AG09309 (cell line): ENCODE data around the gene MAST4.

Source experiments
- DNase-seq: peaks from one replicate; pipeline ENCODE4 v3.0.0-alpha.2; 2010; ENCODE audit warnings: low read depth
- H3K4me3 ChIP-seq: 2 replicates; pipeline ENCODE4 v1.5.1; 2011; ENCODE audit warnings: mild to moderate bottlenecking, low read depth, low read length, moderate library complexity; ENCODE audit not compliant: control insufficient read depth
- TF ChIP-seq, protein P1 (sequence below): IDR thresholded peaks from 2 replicates; pipeline ENCODE4 v1.5.1; 2011; ENCODE audit warnings: mild to moderate bottlenecking, low read depth, low read length, inconsistent platforms; ENCODE audit not compliant: insufficient read depth, control insufficient read depth; ENCODE audit errors: missing control alignments

MAST4 gene

DNA sequence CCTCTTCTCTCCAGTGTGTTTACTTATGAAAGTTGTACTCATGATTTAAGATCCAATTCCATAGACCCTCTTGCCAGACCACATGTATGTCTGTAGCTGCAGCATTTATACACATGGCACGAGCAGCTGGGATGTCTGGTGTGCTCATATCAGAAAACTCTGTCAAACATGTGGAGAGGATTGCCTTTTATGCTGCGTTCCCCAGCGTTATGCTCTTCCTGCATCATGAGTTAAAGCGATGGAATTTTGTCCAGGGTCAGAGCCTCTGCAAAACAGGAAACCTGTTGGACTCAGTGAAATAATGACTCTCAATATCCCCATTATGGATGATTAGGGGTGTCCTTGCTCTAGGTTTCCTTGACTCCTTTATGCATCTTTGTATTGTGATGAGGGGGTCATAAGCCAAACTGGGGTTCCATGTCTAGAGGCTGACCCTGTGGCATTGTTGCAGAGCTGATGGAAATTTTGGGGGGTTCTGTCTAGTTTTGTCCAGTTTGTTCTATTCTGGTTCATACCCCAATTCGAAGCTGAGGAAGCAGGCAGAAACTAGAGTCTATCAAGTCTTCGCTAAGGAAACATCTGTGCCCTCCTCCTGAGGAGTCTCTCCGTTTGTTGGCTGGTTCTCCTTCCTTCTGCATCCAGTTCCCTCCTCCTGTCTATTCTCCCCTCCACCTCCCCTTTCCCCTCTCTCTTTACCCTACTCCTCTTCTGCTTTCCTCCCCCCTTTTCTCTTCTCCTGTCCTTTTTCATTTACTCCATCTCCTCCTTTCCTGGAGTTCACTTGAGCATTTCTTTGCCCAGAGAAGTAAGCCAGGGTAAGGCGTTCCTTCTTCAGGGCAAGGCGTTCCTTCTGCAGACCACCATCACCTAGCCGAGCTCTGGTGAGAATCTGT lies 252.8 kb downstream of the MAST4 start:
- TF ChIP-seq, protein P1, sequence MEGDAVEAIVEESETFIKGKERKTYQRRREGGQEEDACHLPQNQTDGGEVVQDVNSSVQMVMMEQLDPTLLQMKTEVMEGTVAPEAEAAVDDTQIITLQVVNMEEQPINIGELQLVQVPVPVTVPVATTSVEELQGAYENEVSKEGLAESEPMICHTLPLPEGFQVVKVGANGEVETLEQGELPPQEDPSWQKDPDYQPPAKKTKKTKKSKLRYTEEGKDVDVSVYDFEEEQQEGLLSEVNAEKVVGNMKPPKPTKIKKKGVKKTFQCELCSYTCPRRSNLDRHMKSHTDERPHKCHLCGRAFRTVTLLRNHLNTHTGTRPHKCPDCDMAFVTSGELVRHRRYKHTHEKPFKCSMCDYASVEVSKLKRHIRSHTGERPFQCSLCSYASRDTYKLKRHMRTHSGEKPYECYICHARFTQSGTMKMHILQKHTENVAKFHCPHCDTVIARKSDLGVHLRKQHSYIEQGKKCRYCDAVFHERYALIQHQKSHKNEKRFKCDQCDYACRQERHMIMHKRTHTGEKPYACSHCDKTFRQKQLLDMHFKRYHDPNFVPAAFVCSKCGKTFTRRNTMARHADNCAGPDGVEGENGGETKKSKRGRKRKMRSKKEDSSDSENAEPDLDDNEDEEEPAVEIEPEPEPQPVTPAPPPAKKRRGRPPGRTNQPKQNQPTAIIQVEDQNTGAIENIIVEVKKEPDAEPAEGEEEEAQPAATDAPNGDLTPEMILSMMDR = no peak
- DNase-seq = no peak
- no peak overlapping the region for H3K4me3 ChIP-seq

DNA sequence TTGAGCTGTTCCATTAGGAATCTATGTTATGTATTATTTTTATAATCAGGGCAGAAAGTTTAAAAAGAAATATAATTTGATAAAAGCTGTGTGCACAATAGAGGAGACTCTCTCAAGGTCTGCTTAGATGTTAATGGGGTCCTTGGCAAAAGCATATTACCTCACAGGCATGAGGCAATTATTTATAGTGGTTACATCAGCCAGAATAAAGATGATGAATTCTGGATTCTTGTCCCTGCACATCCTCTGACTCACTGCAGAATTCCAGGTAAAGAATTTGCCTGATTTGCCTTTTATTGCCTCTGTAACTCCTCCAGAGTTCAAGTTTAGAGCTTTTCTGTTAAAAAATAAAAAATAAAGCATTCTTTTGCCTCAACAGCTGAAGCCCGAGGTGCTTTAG lies 253.6 kb downstream of the MAST4 start:
- TF ChIP-seq, protein P1 = no peak
- peak; percentile 20 for DNase-seq
- no peak overlapping the region for H3K4me3 ChIP-seq

DNA sequence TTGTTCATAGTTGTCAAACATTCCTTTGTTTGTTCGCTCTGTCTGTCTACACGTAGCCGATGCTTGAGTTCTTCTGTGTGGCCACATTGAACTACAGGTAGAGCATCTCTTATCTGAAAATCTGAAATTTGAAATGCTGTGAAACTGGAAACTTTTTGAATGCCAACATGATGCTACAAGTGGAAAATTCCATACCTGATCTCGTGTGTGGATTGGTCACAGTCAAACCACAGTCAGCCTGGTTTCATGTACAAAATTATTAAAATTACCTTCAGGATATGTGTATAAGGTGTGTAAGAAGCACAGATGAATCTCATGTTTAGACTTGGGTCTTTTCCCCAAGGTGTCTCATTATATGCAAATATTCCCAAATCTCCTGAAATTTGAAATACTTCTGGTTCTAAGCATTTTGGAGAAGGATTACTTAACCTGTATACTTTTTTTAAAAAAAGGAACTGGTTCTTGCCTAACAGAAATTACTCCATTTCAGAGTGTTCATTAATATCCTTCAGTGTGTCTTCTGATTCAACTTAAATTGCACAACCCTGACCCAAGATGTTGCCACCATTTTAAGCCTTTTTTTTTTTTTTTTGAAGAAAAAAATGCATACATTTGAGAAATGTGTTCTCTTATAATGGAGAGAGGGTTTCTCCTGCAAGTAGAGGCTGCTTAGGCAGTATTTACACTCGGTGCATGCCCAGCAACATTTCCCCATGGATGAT lies 254.3 kb downstream of the MAST4 start:
- peak; percentile 23 for DNase-seq
- TF ChIP-seq, protein P1 = no peak
- H3K4me3 ChIP-seq = no peak overlapping the region

DNA sequence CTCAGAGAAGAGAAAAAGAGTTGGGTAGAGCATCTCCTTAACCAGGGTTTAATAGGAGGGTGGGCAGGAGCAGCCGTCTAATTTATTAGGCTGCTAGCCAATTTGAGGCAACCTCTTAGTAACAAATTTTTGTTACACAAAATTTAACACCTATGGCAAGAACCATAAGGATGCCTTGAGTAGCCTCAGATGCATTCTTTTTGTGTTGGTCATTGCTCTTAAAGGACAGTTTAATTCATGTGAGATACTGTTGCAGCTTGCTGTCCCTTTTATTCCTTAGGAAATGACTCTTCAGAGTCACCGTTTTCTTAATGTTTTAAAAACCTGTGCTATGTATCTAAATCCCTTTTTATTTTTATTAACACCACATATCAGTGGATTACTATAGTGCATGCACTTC lies 255.1 kb downstream of the MAST4 start:
- no peak overlapping the region for H3K4me3 ChIP-seq
- TF ChIP-seq, protein P1 = no peak

DNA sequence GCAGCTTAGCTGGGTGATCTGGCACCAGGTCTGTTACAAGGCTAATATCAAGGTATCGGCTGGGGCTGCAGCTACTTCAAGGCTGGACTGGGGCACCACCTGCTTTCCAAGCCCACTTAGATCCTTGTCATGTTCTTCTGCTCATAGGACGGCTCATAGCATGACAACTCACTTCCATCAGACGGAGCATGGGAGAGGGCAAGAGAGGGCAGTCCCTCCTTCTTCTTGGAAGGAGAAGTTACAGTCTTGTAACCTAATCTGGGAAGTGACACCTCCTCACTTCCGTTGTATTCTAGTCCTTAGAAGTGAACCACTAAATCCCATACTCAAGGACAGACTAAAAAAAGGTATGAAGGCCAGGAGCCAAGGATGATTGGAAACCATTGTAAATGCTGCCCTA lies 258.2 kb downstream of the MAST4 start:
- DNase-seq = no peak
- TF ChIP-seq, protein P1 = no peak
- H3K4me3 ChIP-seq = no peak overlapping the region

More for the DNA sequence above, 255.1 kb downstream of the MAST4 start:
- no peak for DNase-seq

DNA sequence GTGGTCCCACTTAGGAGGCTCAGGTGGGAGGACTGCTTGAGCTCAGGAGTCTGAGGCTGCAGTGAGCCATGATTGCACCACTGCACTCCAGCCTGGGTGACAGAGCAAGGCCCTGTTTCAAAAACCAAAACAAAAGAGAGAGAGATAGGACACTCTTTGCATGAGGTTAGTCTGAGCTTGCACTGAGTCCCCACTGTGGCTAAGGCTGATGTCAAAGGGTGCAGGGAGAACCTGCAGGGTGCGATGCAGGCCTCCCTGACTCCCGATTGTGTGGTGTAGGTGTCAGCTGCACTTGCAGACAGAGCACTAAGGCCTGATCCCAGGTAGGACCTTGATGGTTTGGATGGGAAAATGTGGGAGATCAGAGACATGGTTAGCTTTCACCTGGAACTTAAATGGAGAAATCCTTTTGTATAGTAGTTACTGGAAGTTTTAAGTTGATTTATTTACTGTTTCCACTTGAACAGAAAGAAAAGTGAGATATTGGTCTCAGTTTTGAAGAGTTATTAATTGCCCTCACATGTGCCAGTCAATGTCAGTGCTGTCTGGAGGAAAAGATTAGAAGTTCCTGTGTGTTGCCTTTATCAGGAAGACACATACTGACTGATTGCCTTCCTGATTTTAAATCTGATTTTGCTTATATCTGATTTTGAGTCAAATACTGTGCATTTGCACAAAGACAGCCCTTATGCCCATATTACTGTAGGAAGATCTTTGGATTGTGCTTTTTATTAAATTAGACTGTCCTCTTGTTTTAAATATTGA lies 260.0 kb downstream of the MAST4 start:
- no peak for DNase-seq
- no peak overlapping the region for H3K4me3 ChIP-seq
- TF ChIP-seq, protein P1 = no peak
